Measurements from ENCODE around the gene FBXO38. TPM values are rescaled to one million over a fixed set of nuclear protein-coding genes. Genes with fewer than 3 reads are reported as not detected.

The FBXO38 gene
- total and polyA plus RNA-seq, 9 of the 15 experiments (the other 6 are each of a cell fraction or from before 2014, with no cell fraction given) = 7.4 to 39.4 (median 29.3) TPM

DNA sequence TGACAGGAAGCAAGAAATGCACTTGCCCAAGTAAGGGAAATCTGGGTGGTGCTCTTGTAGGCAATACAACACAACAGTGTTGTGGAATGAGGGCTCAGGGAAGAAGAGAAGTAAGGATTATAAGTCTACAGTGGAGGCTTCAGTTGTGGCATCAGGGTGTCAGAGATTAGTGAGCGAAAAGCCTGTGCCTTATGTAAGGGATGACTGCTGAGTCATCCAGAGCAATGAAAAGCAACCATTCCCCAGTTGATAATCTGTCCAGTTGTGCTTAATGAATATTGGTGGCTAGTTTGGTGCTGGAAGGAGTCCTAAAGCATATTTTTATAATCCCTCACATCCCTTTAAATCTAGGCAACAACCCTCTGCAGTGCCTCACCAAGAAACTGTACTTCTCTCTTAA is 42.0 kb downstream of the FBXO38 start:
- peaks cover 0 to 4% of the 10 kb centered on the region in 2 experiments; a peak in 2 of 5 replicates for H3K4me1 ChIP-seq (replicated peaks in 1 of 2; ENCODE audit: control insufficient read depth in 2 of 2, insufficient read depth in 2 of 2, low read length in 2 of 2)
- no peak overlapping the region for H3K27ac ChIP-seq (ENCODE audit: extremely low read depth, low read depth, low read length)
- WGBS (ENCODE audit: insufficient coverage, low coverage, missing lambda C conversion rate) = 50% methylated on average over 1 of the region's 1 CpG
- ChIA-PET CTCF (ENCODE audit: low intra/inter-chr PET ratio) (no interaction called here), POLR2A (no interaction called here)
- in situ Hi-C loops (cut with MboI) (loop anchor here (25.0 kb wide), 2 partner anchors 611 to 836 kb away; partner anchors contain the start of gene AFAP1L1), intact Hi-C loops (cut with micrococcal nuclease) (no loop called here)
- H2AFZ ChIP-seq (ENCODE audit: low read depth, low read length) = no peak overlapping the region
- no peaks in the 10 kb centered on the region for H3K9me3 ChIP-seq (replicated peaks; ENCODE audit: control insufficient read depth, insufficient read depth, low read depth, low read length)
- ATAC-seq (peak; percentile 54; the same call in 2 of the 3 replicates), FAIRE-seq (peak; percentile 56), DNase-seq (ENCODE audit: extremely low read depth in 1 of 4, low spot score in 3 of 4) (peak in 3 of 4 experiments; percentile 10 to 41 (median 22))
- no peak overlapping the region for H3K9ac ChIP-seq (ENCODE audit: insufficient read depth in 1 of 2, low read depth in 2 of 2, low read length in 2 of 2)
- H3K36me3 ChIP-seq (ENCODE audit: control insufficient read depth, insufficient read depth, low read length) = peaks cover 72% of the 10 kb centered on the region
- BruUV-seq (replicated peaks) = no TSS peak
- H3K79me2 ChIP-seq (ENCODE audit: control insufficient read depth, insufficient read depth, low read length) = no peaks in the 10 kb centered on the region
- H3K27me3 ChIP-seq (ENCODE audit: control insufficient read depth in 2 of 2, insufficient read depth in 2 of 2, low read length in 2 of 2) = no peaks in the 10 kb centered on the region
- H4K20me1 ChIP-seq (replicated peaks; ENCODE audit: control insufficient read depth, insufficient read depth, low read length) = no peaks in the 10 kb centered on the region
- no peaks in the 10 kb centered on the region for H3K9me1 ChIP-seq (ENCODE audit: control insufficient read depth, insufficient read depth, low read length)
- no peak overlapping the region for H3K4me3 ChIP-seq
- no peak overlapping the region for H3K4me2 ChIP-seq (ENCODE audit: insufficient read depth, low read length)
- TF ChIP-seq MAFF (IDR thresholded peaks at IDR 0.05; ENCODE audit: low read length) (peak; percentile 71), ZNF57 (CRISPR knock-in tag; IDR thresholded peaks at IDR 0.05) (no peak), PML (IDR thresholded peaks at IDR 0.05; ENCODE audit: low read length) (no peak), ZNF764 (CRISPR knock-in tag; IDR thresholded peaks at IDR 0.05; ENCODE audit: low read depth) (no peak), MAFK (IDR thresholded peaks at IDR 0.05; ENCODE audit: low read length) (peak; percentile 76), DMBX1 (CRISPR knock-in tag; IDR thresholded peaks at IDR 0.05; ENCODE audit: borderline replicate concordance) (no peak), ZFP1 (CRISPR knock-in tag; IDR thresholded peaks at IDR 0.05) (no peak), NFE2L1 (tag; IDR thresholded peaks at IDR 0.05; ENCODE audit: borderline replicate concordance, low read depth) (peak; percentile 73), MXI1 (IDR thresholded peaks at IDR 0.05; ENCODE audit: low read depth, low read length) (no peak), ZNF408 (CRISPR knock-in tag; IDR thresholded peaks at IDR 0.05; ENCODE audit: low read depth) (no peak), RCOR1 (IDR thresholded peaks at IDR 0.05; ENCODE audit: borderline replicate concordance in 1 of 2, low read depth in 2 of 2, low read length in 2 of 2) (peak in 1 of 2 experiments; percentile 29; a peak in 1 of 4 replicates), LARP7 (IDR thresholded peaks at IDR 0.05) (no peak), STAT5A (IDR thresholded peaks at IDR 0.05; ENCODE audit: borderline replicate concordance, low read length) (no peak), CREB1 (IDR thresholded peaks at IDR 0.05) (no peak), CREB1 (CRISPR knock-in tag; IDR thresholded peaks at IDR 0.05) (no peak)
- TF ChIP-seq, protein P1, sequence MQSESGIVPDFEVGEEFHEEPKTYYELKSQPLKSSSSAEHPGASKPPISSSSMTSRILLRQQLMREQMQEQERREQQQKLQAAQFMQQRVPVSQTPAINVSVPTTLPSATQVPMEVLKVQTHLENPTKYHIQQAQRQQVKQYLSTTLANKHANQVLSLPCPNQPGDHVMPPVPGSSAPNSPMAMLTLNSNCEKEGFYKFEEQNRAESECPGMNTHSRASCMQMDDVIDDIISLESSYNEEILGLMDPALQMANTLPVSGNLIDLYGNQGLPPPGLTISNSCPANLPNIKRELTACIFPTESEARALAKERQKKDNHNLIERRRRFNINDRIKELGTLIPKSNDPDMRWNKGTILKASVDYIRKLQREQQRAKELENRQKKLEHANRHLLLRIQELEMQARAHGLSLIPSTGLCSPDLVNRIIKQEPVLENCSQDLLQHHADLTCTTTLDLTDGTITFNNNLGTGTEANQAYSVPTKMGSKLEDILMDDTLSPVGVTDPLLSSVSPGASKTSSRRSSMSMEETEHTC (IDR thresholded peaks at IDR 0.05) = no peak
- TF ChIP-seq, protein P2, sequence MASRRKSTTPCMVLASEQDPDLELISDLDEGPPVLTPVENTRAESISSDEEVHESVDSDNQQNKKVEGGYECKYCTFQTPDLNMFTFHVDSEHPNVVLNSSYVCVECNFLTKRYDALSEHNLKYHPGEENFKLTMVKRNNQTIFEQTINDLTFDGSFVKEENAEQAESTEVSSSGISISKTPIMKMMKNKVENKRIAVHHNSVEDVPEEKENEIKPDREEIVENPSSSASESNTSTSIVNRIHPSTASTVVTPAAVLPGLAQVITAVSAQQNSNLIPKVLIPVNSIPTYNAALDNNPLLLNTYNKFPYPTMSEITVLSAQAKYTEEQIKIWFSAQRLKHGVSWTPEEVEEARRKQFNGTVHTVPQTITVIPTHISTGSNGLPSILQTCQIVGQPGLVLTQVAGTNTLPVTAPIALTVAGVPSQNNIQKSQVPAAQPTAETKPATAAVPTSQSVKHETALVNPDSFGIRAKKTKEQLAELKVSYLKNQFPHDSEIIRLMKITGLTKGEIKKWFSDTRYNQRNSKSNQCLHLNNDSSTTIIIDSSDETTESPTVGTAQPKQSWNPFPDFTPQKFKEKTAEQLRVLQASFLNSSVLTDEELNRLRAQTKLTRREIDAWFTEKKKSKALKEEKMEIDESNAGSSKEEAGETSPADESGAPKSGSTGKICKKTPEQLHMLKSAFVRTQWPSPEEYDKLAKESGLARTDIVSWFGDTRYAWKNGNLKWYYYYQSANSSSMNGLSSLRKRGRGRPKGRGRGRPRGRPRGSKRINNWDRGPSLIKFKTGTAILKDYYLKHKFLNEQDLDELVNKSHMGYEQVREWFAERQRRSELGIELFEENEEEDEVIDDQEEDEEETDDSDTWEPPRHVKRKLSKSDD (conservative IDR thresholded peaks at IDR 0.05; ENCODE audit: low read length) = no peak
- TF ChIP-seq, protein P3, sequence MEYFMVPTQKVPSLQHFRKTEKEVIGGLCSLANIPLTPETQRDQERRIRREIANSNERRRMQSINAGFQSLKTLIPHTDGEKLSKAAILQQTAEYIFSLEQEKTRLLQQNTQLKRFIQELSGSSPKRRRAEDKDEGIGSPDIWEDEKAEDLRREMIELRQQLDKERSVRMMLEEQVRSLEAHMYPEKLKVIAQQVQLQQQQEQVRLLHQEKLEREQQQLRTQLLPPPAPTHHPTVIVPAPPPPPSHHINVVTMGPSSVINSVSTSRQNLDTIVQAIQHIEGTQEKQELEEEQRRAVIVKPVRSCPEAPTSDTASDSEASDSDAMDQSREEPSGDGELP (CRISPR knock-in tag; IDR thresholded peaks at IDR 0.05; ENCODE audit: borderline replicate concordance) = no peak
- TF ChIP-seq, protein P4, sequence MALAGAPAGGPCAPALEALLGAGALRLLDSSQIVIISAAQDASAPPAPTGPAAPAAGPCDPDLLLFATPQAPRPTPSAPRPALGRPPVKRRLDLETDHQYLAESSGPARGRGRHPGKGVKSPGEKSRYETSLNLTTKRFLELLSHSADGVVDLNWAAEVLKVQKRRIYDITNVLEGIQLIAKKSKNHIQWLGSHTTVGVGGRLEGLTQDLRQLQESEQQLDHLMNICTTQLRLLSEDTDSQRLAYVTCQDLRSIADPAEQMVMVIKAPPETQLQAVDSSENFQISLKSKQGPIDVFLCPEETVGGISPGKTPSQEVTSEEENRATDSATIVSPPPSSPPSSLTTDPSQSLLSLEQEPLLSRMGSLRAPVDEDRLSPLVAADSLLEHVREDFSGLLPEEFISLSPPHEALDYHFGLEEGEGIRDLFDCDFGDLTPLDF (CRISPR knock-in tag; IDR thresholded peaks at IDR 0.05) = no peak

Measured in K562 (cell line).